Measurements from ENCODE around the gene NAV2.
A peak's percentile ranks its signal among the peaks of the same experiment; 100 is the strongest.

NAV2 gene

GRCh38 chr11:19774817-19775580, 62.4 kb downstream of the NAV2 start:
- DNase-seq (ENCODE audit: low read depth), result no peak
- TF ChIP-seq CTCF (conservative IDR thresholded peaks at IDR 0.05; ENCODE audit: low read depth, low read length), result no peak
- H3K4me3 ChIP-seq (ENCODE audit: low read depth, low read length), result no peak overlapping the region

- no peak overlapping the region for H3K4me3 ChIP-seq (ENCODE audit: low read depth, low read length)
- no peak for TF ChIP-seq CTCF (conservative IDR thresholded peaks at IDR 0.05; ENCODE audit: low read depth, low read length)
- no peak for DNase-seq (ENCODE audit: low read depth)
These were observed 63.0 kb downstream of the NAV2 start for GRCh38 chr11:19775622-19776021.

- DNase-seq (ENCODE audit: low read depth), result no peak
- TF ChIP-seq CTCF (conservative IDR thresholded peaks at IDR 0.05; ENCODE audit: low read depth, low read length), result no peak
- peak overlapping the region; percentile 58 for H3K4me3 ChIP-seq (ENCODE audit: low read depth, low read length)
These were observed 64.4 kb downstream of the NAV2 start for GRCh38 chr11:19777039-19777376.

- peak overlapping the region; percentile 58 for H3K4me3 ChIP-seq (ENCODE audit: low read depth, low read length)
- peak; percentile 71 for DNase-seq (ENCODE audit: low read depth)
- no peak for TF ChIP-seq CTCF (conservative IDR thresholded peaks at IDR 0.05; ENCODE audit: low read depth, low read length)
These were observed 64.9 kb downstream of the NAV2 start for GRCh38 chr11:19777377-19778102.

GRCh38 chr11:19779740-19780139, 67.1 kb downstream of the NAV2 start:
- no peak for DNase-seq (ENCODE audit: low read depth)
- TF ChIP-seq CTCF (conservative IDR thresholded peaks at IDR 0.05; ENCODE audit: low read depth, low read length), result no peak
- H3K4me3 ChIP-seq (ENCODE audit: low read depth, low read length), result no peak overlapping the region

GRCh38 chr11:19781351-19781750, 68.7 kb downstream of the NAV2 start:
- DNase-seq (ENCODE audit: low read depth), result no peak

More at GRCh38 chr11:19781351-19781750, 68.7 kb downstream of the NAV2 start:
- TF ChIP-seq CTCF (conservative IDR thresholded peaks at IDR 0.05; ENCODE audit: low read depth, low read length), result no peak
- H3K4me3 ChIP-seq (ENCODE audit: low read depth, low read length), result no peak overlapping the region
